Vagina (tissue), 2 donors: Measurements from ENCODE around the gene HMCN2.

Source experiments
- POLR2A ChIP-seq, 2 donors: fragments of 450-650 bp; IDR thresholded peaks; one replicate each; pipeline ENCODE4 v1.6.1; 2017; ENCODE audit warnings: antibody characterized with exemption in 2 of 2, mild to moderate bottlenecking in 2 of 2, moderate library complexity in 2 of 2
- TF ChIP-seq, protein P1 (sequence below), 3 experiments: fragments of 450-650 bp in 2 of 3; fragments of 200-600 bp in 1 of 3; sonication (generic) in 1 of 3; IDR thresholded peaks; one replicate each; pipeline ENCODE4 v1.5.1; 2017 to 2019; ENCODE audit warnings: antibody characterized with exemption in 3 of 3, mild to moderate bottlenecking in 2 of 3, moderate library complexity in 2 of 3

DNA sequence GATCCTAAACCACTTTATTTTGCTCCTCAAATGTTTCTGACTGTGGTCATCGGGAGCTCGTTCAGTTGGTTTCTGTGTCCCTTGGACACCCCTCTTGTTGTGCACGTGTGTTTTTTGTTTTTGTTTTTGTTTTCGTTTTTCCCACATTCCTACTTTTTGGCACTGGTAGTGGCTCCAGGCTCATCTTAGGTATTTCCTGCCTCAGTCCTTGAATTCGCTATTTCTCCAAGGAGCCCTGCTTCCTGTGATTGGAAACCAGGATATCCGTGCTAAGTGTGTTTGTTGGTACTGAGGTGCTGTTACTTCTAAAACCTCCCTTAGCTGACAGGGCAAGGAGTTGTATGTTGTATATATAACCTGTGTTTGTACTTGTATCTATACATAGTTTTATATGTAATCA is 5.9 kb downstream of the HMCN2 start:
- TF ChIP-seq POLR2A (IDR thresholded peaks at IDR 0.05), result no peak
- TF ChIP-seq, protein P1, sequence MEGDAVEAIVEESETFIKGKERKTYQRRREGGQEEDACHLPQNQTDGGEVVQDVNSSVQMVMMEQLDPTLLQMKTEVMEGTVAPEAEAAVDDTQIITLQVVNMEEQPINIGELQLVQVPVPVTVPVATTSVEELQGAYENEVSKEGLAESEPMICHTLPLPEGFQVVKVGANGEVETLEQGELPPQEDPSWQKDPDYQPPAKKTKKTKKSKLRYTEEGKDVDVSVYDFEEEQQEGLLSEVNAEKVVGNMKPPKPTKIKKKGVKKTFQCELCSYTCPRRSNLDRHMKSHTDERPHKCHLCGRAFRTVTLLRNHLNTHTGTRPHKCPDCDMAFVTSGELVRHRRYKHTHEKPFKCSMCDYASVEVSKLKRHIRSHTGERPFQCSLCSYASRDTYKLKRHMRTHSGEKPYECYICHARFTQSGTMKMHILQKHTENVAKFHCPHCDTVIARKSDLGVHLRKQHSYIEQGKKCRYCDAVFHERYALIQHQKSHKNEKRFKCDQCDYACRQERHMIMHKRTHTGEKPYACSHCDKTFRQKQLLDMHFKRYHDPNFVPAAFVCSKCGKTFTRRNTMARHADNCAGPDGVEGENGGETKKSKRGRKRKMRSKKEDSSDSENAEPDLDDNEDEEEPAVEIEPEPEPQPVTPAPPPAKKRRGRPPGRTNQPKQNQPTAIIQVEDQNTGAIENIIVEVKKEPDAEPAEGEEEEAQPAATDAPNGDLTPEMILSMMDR (IDR thresholded peaks at IDR 0.05), result no peak
